ENCODE data around the gene ZNF226. TPM values are rescaled to one million over a fixed set of nuclear protein-coding genes. Genes with fewer than 3 reads are reported as not detected.

ZNF226 gene
- total RNA-seq, 1 experiment from 2014 or later: 15.3 TPM

GRCh38 chr19:44131955-44132354 lies 32.9 kb upstream of the ZNF226 start:
- Histone ChIP-seq H4K5ac (ENCODE audit: insufficient read length, low read depth, low read length) (no peak overlapping the region), H2BK5ac (ENCODE audit: insufficient read length, low read length) (no peak overlapping the region), H2AK5ac (ENCODE audit: insufficient read length, low read length) (no peak overlapping the region), H2BK12ac (ENCODE audit: insufficient read length, low read depth, low read length) (no peak overlapping the region), H2BK20ac (ENCODE audit: low read depth, low read length, poor library complexity, severe bottlenecking) (no peak overlapping the region), H3K4ac (ENCODE audit: low read depth, low read length) (no peak overlapping the region), H3K4me1 (ENCODE audit: insufficient read depth, low read length) (no peaks in the 10 kb centered on the region), H3K9ac (ENCODE audit: extremely low read depth, insufficient read length, low read length) (no peak overlapping the region), H3K56ac (ENCODE audit: insufficient read length, low read depth, low read length) (no peak overlapping the region), H3K27me3 (ENCODE audit: insufficient read depth, low read length) (no peaks in the 10 kb centered on the region), H3K14ac (ENCODE audit: insufficient read depth, low read length) (no peak overlapping the region), H4K20me1 (ENCODE audit: control insufficient read depth, insufficient read depth, insufficient read length) (no peaks in the 10 kb centered on the region), H2BK15ac (ENCODE audit: low read depth, low read length) (no peak overlapping the region), H3K9me3 (ENCODE audit: control insufficient read depth, low read depth, low read length) (peaks cover 18% of the 10 kb centered on the region), H4K91ac (ENCODE audit: insufficient read length, low read depth, low read length) (no peak overlapping the region), H3K79me1 (ENCODE audit: insufficient read depth, low read depth, low read length, poor library complexity, severe bottlenecking) (no peaks in the 10 kb centered on the region), H3K23ac (ENCODE audit: insufficient read length, low read depth, low read length) (no peak overlapping the region), H3K18ac (ENCODE audit: insufficient read length, low read depth, low read length) (no peak overlapping the region), H3K4me2 (ENCODE audit: insufficient read depth, insufficient read length, low read length) (no peak overlapping the region), H4K8ac (replicated peaks; ENCODE audit: insufficient read length, low read depth, low read length) (no peak overlapping the region), H3K27ac (ENCODE audit: insufficient read length, low read depth, low read length) (no peak overlapping the region), H3T11ph (ENCODE audit: low read length) (no peak overlapping the region), H3K79me2 (ENCODE audit: insufficient read depth, low read length) (no peaks in the 10 kb centered on the region), H3K23me2 (ENCODE audit: insufficient read length, low read depth, low read length, poor library complexity, severe bottlenecking) (no peaks in the 10 kb centered on the region), H2AFZ (ENCODE audit: low read length) (no peak overlapping the region), H2BK120ac (ENCODE audit: low read depth, low read length, poor library complexity, severe bottlenecking) (no peak overlapping the region)
- Mint-ChIP-seq H3K4me1 (no peaks in the 10 kb centered on the region), H3K4me3 (no peak overlapping the region), H3K36me3 (ENCODE audit: insufficient read depth in 1 of 3, low read depth in 3 of 3) (peaks cover 22 to 39% (median 29%) of the 10 kb centered on the region in 3 experiments), H3K27ac (no peak overlapping the region), H3K27me3 (ENCODE audit: low read depth) (peaks cover under 1% of the 10 kb centered on the region), H3K9me3 (peaks cover 13 to 25% of the 10 kb centered on the region in 2 experiments; a peak in 4 of 5 replicates)
- DNase-seq: no peak
- no peak for TF ChIP-seq CTCF (conservative IDR thresholded peaks at IDR 0.05)
- no CpG with 5 or more reads among the region's 5 CpGs for WGBS (ENCODE audit: extremely low coverage, insufficient read length, low lambda C conversion rate)

All from H9 (cell line).